ENCODE measurements around the gene TSPAN31.

Gene TSPAN31

DNA sequence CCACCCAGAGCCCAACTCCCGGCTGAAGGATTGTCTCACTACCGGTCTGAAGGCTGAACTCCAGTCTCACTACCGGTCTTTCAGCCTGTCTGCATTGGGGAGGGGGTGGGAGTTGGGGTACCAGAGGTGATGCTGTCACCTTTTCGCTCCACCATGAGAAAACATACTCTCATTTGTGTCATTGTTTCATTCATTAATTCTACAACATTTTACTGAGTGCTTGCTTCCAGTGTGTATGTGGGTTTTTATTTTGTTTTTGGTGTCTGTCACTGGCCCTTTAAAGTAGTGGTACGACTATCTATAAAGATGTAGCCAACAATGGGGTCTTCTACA is 7.8 kb downstream of the TSPAN31 start:
- DNase-seq (ENCODE audit: low spot score), result no peak

DNA sequence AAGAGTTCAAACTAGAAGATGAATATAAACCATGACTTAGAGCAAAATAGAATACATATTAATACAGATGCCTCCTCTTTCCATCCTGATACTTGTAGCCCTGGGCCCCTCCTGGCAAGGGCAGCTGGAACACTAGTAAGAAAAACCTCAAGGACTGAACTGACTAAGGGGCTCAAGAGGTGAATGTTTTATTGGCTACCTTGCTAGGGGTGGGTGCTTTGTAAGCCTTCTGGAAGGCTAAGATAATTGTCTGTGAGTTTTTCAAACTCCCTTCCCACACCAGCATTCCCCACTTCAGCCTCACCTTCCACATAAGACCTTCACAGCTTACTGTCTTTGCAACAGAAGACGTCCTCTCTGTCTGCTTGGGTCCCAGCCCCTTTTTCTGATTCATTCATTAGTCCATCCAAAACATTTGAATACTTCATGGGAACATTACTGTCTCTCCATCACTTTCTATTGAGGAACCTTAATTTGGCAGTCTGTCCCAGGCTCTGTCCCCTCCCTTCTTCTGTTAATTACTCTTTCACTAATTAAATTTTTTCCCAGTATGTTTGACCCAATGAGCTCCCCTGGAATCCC is 9.0 kb downstream of the TSPAN31 start:
- no peak for DNase-seq (ENCODE audit: low spot score)

DNA sequence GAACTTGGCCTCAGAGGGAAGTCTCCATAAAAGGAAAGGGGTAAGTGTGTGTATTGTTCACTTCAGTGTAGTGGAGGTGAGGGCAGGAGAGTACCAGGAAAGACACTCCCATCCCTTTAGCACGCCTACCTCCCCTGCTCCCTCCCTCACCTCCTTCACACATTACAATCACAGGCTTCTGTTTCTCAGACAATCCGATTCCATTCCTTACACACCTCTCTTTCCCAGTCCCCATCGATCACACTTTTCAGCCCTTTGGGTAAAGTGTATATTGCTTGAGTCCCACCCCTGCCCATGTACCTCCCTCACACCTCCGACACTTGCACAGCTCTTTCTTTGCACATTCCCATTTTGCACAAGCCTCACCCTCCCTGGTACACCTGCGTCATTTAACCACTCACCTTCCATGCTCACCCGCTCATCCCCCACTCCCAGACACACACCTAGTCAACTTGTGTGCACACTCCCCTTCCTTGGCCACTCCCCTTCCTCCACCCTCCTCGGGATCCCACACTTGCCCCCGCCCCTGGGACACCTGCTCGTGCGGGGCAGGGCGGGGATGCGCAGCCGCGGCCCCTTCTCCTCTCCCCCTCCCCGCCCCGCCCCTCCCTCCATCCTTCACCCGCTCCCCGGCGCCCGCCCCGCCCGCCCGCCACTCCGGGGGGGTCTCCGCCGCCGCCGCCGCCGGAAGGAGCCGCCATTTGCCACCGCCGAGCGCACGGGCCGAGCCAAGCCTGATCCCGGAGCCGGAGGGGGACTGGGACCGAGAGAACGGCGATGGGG is 9.8 kb downstream of the TSPAN31 start, which contains the start of gene MARCHF9:
Gene MARCHF9, plus strand, starts transcription at position 693 of the 783 bp plus-strand sequence. CDS start 426 bp downstream, outside the sequence.
- DNase-seq (ENCODE audit: low spot score), result no peak

DNA sequence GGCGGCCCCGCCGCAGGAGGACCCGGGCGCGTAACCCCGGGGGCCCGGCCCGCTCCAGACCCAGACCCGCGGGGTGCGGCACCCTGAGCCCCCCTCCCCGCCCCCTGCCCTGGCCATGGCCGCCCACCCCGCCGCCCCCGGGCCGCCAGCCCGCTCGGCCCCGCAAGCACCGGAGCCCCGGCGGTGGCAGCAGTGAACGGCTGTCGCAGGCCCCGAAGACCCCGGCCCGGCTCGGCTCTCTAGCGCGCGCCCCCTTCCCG is 10.3 kb downstream of the TSPAN31 start:
- DNase-seq (ENCODE audit: low spot score), result no peak

DNA sequence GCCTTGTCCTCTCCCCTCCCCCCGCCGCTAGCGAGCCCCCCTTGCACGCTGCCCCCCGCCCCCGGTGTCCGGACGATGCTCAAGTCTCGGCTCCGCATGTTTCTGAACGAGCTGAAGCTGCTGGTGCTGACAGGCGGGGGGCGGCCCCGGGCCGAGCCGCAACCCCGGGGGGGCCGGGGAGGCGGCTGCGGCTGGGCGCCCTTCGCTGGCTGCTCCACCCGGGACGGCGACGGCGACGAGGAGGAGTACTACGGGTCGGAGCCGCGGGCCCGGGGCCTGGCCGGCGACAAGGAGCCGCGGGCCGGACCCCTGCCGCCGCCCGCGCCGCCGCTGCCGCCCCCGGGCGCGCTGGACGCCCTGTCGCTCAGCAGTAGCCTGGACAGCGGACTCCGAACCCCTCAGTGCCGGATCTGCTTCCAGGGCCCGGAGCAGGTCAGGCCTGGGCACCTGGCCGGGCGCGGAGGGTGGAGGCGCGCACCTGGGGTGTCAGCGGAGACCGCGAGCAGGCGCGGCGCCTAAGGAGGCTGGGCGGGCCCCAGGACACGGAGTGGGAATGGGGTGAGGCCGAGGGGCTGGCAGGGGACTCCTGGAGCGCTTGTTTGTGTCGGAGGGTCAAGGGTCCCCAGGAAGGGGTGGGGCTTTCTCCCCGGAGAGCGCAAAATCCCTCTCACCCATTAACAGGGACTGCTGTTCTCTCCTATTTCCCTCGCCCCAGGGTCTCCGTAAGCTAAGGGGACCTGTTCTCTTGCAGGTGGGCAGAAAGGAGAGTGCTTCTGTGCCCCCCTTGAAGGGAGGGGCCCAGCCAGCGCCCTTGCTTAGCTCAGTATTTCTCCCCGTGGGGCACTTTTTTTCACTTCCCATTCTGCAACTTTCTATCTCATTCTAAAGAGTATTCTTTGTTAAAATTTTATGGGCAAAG is 10.9 kb downstream of the TSPAN31 start:
- no peak for DNase-seq (ENCODE audit: low spot score)

DNA sequence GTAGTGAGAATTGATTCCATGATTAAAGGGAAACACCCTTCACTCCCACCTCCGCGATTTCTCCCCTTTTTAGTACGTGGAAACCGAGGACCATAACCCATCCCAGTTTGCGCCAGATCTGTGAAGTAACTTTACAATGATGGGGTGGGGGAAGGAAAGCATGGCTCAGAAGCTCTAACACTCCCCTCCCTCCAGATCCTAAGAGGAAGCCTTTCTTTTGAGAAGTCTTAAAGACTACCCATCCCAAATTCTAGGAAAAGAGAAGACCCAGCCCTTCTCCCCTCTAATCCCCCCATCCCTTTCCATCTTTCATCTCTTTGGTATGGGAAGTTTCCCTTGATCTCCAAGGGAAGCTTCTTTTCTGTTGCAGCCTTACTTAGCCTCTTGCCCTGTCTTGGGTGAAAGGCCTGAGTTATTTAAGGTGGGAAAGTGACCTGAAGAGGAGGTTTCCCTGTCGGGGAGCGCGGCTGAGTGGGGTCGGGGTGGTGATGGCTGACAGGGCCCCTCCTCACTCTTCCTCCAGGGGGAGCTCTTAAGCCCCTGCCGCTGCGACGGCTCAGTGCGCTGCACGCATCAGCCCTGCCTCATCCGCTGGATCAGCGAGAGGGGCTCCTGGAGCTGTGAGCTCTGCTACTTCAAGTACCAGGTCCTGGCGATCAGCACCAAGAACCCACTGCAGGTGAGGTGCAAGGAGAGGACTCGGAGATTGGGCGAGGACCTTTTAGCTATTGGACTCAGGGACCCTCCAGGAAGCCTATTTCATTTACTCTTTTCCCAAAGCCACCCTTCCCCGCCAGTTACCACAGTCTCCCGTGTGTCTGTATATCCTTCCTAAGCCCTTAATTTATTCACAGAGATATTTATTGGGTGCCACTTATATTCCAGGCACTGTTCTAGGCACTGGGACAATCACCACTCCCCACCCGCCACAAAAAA is 11.8 kb downstream of the TSPAN31 start:
- peak; percentile 65 for DNase-seq (ENCODE audit: low spot score)

DNA sequence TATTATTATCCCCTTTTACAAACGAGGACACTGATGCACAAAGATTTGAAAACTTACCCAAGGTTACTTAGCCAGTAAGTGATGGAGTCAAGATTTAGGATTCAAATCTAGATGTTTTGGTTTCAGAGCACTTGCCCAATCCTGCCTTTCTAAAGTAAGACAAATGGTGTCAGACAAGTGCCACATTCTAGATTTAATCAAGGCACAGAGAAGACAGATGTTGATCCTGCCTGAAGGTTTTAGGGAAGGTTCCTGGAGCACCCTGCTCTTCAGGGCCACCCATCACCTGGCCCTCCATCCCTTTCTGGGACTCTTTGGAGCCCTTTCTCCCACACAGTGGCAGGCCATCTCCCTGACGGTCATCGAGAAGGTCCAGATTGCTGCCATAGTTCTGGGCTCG is 12.9 kb downstream of the TSPAN31 start:
- no peak for DNase-seq (ENCODE audit: low spot score)

DNA sequence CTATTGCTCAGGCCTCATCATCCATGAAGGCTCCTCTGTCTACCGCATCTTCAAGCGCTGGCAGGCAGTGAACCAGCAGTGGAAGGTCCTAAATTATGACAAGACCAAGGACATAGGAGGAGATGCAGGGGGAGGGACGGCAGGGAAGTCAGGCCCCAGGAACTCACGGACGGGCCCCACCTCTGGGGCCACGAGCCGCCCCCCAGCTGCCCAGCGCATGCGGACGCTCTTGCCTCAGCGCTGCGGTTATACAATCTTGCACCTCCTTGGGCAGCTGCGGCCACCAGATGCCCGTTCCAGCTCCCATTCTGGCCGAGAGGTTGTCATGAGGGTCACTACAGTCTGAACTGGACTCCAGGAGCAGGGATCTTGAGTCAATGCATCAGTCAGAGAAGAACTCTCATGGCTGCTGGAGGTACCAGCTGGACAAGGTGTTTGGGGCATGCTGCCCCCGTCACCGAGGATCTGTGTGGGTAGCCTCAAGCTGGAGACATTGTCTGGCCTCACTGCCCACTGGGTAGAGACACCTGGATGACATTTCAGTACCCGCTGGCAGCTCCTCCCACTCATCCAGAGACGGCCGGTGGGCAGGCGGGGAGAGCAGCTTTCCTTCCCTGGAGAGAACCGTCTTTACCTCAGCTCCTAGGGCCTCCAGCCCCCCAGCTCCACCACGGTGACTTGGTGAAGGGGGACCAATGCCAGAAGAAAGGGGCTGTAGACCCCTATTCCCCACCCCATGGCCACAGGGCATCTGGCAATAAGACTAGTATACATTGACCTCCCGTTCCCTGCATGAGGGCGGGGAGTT is 13.9 kb downstream of the TSPAN31 start:
- peak; percentile 60 for DNase-seq (ENCODE audit: low spot score)

DNA sequence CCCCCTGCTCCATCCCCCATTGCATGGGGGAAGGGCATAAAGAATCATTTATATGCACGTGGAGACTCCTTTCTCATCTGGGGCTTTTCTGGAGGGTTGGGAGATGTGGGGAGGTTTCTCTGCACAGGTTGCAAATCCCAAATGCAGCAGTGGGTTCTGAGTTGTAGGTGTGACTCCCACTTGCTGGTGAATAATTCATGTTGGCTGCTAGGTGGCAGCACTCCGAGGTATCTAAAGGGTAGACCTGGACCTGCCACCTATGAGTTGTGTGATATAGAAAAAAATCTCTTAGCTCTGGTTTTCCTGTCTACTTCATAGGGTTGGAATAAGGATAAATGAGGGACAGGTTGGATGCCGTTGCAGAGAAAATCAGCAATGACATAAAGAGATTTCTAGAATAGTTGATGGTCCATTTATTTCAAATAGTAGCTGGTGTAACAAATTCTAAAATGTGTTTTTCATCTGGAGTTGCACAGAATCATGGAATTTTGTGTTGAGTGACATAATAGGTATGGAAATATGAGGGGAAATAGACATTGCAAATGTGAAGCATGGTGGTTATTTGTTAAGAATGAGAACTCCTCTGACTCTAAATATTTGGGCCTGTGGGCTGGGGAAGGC is 14.6 kb downstream of the TSPAN31 start:
- DNase-seq (ENCODE audit: low spot score), result no peak

DNA sequence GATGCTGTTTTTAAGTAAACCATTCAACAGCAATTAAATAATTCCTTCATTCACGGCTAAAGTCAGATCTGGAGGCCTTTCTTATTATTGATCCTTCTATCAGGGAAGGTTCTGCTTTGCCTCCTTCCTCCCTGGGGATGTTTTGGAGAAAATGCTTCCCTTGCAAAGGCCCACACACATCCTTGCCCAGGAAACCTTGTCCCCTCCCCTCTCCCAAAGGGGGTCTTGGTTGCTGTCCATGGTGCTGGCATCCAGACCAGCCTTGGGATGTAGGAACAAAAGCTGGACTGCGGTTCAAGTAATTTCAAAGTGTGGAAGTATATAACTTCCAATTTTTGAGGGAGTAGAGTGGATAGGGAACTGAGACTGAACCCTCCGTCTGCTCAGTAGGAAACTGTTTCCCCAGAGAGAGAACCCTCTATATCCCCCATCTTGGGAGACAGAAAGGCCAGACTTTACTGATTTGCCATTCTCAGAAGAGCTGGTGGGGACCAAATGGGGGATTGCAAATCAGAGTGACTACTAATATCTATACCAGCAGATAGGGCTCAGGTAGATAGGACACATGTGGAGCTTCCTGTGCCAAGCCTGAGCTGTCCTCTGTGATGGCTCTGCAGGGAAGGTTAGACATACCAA is 15.6 kb downstream of the TSPAN31 start:
- no peak for DNase-seq (ENCODE audit: low spot score)

DNA sequence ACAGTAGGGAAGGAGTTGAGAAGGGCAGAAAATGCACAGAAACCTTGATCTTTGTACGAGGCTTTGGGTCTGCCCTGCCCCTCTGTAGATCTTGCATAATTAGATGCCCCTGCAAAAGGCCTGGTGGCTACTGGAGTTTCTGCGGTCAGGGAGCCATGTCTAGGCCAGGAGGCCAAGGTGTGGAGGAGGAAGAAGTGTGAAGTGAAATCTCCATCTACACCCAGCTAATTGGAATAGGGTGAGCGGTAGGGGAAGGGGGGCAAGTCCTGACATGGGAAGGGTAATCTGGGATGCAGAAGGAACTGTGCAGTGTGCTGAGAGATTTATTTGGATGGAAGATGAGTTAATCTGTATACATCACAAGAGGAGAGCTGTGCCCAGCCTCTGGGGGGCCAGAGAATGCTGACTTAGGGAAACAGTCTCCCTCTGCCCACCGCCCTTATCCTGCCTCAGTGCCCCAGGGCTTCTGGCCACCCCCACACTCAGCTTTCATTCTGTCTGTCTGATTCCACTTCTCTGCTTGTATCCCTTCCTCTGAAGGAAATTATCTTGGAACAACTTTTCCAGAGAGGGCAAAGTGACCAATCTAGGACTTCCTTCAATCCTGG is 16.7 kb downstream of the TSPAN31 start:
- DNase-seq (ENCODE audit: low spot score), result no peak

DNA sequence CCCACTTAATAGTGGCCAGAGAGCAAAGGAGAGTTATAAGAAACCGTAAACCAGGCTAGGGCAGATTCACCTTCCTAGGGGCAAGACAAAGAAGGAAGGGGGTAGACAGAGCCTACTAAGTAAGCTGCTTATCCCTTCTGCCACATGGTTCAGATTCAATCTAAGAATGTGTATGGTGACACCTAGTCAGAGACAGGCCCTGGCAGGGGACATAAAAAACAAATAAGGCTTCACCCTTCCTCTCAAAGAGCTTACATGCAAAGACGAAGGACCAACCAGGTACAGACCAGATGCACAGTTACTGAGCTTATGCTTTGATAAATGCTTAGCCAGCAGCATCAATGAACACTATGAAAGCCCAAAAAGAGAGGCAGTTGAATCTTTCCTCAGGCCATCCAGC is 17.6 kb downstream of the TSPAN31 start:
- no peak for DNase-seq (ENCODE audit: low spot score)

DNA sequence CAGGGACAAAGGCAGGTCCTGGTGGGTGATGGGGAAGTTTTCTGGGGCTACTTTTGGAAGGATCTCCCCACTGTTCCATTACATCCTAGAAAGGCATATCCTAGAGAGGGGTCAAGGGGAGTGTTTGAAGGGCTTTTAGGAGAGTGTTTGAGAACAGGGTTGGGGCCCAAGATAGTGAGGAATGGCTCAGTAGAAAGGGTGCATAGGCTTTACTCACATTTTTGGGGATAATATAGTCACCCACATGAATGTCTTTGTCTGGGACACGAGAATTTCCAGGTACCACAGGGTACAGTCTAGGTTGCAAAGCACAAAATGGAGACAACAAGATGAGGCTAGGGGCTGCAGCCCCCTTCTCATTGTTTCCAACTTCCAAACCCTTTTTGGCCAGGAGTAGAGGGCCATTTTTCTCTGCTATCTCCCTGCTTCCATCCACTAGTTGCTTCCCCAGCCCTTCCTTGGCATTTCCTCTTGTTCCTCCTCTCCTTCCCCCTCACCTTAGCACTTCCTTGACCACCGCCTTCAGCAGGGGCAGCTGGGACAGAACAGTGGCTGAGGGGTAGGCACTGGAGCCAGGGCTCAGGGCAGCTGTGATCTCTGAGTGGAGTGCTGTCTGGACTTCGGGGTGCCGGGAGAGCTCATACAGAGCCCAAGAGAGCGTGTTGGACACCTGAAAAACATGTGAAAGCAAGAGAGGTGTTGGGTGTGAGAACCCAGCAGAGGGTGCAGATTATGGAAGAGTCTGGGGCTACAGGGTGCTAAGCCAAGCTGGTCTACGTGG is 19.2 kb downstream of the TSPAN31 start:
- no peak for DNase-seq (ENCODE audit: low spot score)

DNA sequence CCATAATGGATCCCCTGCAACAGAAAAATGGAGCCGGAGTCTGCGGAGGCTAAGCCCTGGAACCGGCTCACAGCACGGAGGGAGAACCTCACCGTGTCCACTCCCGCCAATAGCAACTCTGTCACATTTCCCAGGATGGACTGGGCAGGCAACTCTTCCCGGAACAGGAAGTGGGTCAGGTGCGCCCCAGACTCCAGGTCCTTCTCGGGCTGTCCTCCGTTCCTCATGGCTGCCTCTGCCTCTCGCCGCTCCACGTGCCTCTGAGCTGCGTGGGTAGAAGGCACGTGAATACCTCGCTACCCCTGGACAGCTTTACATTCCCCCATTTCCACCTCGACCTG is 19.8 kb downstream of the TSPAN31 start:
- no peak for DNase-seq (ENCODE audit: low spot score)

DNA sequence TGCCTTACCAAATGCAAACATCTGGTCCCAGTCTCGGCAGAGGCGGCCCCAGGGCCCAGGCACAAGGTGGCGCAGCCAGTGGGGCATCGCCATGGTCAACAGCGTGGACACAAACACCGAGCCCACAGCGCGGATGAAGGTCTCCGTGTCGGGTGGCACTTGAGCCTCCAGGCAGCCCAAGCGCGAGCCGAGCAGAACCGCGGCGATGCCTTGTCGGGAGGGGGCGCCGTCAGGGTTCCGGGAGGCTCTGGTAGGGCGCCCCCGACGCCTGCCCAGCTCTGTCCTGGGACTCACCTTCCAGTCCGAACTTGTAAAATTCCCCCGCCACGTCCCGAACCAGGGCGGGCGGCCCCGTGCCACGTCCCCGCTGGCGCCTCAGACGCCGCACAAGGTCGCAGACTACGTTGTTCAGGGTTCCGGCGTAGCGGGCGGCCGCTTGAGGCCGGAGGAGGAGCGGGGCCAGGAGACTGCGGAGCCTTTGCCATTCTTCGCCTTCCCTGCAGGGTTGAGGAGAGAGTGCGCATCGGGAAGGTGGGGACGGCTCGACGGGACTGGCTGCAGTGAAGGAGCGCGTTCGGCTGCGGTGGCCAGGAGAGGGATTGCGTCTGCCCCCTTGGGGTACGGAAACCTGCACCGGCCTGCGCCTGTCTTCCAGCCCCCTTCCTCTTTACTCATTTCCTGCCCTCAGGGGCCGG is 20.3 kb downstream of the TSPAN31 start:
- DNase-seq (ENCODE audit: low spot score), result no peak

DNA sequence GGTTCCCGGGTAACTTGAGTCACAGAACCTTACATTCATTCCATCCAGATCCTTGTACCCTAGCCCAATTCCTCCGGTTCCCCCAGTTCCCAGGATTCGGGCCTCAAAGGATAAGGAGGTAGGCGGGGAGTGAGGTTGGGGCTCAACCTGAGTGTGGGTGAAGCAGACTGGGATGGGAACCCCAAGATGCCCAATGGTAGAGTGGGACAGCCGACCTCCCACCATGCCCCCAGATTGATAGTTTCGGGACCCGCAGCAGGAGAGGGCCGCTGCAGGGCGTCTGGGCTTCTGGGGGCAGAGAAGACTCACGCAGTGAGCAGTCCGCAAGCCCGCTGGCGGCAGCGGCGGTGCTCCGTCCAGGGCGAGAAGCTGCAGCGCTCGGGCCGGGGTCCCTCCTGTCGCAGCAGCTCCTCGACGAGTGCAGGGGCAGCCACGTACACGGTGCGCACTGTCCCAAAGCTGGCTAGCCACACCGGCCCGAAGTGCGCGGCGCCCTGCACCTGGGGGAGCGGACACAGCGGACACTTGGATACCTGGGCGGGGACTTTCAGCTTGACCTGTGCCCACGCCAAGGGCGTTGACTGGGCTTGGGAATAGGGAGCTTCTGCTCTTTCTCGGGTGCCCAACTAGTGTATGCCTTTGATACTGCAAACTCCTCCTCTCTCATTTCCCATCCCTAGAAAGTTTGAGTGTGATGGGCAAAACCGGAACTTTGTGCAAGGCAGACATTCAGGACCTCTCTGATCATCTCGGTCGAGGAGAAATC is 21.0 kb downstream of the TSPAN31 start:
- no peak for DNase-seq (ENCODE audit: low spot score)

DNA sequence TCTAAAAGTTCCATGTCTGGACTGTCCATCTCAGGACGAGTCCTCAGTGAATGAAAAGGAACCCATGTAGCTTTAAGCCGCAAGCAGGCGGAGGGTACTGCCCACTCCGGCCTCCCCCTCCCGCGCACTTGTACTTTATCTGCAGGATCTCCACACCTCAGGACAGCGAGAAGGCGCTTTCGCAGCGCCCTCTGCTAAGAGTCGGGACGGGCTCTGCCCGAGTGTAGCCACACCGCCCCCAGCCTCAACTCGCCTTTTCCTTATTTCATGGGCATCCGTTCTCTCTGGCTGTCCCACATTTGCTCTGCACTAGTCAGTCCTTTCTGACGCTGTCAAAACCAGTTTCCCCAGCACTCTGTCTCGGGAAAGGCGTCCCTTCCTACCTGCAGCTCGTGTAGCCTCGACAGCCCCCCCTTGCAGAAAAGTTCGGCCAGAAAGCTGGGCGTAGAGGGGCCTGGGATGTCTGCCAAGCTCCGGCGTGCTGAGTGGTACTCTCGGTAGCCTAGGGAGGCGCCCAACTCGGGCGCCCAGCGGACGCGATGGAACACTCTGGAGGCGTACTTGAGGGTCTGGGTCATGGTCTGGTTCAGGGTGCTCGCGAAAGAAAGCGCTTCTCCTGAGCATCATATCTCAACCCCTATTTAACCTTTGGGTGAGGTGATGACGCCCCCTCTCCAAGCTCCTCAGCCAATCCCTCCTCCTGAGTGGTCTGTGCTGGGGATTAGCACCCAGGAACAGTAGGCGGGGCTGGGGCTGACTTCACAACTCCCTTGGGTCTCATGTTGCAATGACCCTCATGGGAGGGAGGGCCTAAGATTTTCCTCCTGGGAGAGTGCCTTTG is 21.8 kb downstream of the TSPAN31 start, which contains the start of gene CYP27B1:
Gene CYP27B1, minus strand, starts transcription at position 615 of the 841 bp plus-strand sequence. Its CDS starts 37 bp downstream, at position 578.
- no peak for DNase-seq (ENCODE audit: low spot score)
